Stimulated activated CD4-positive, alpha-beta T cell treated with anti-CD3 and anti-CD28 coated beads, TNF-alpha, amount 100 ng/mL, for 24 hours (primary cell): ENCODE measurements around the gene EVPLL.
"Not testable (repeated sequence)": the region's sequence is repeated elsewhere in the genome, so short reads cannot be mapped to it uniquely, and the experiment has no call there.

Experiments
- DNase-seq, 3 experiments: peaks; one replicate each; pipeline ENCODE4 v3.0.0-alpha.2; 2020; ENCODE audit warnings: low read depth in 3 of 3

Gene EVPLL

GRCh38 chr17:18425593-18425992 lies 48.0 kb downstream of the EVPLL start:
- DNase-seq, result not testable (repeated sequence)

DNA sequence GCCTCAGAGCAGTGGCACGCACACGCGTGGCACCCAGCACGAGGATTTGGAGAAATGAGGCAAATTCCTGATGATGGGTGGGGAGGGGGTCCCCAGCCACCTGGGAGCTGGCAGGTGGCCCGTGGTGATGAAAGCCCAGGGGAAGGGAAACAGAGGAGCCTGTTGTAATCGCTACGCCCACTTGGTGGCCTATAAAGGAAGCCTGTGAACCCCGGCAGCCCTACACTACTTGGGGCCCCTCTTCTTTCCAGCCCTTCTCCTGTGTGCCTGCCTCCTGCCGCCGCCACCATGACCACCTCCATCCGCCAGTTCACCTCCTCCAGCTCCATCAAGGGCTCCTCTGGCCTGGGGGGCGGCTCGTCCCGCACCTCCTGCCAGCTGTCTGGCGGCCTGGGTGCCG lies 49.1 kb downstream of the EVPLL start:
- not testable (repeated sequence) for DNase-seq

GRCh38 chr17:18432206-18432605 lies 54.6 kb downstream of the EVPLL start:
- not testable (repeated sequence) for DNase-seq
